GM21390 (cell line): ENCODE measurements around the gene LMTK2.
A peak's percentile ranks its signal among the peaks of the same experiment; 100 is the strongest.
"Not testable (repeated sequence)": the region's sequence is repeated elsewhere in the genome, so short reads cannot be mapped to it uniquely, and the experiment has no call there.

Source experiments
- ATAC-seq: cut with Tn5 transposase; IDR thresholded peaks from one replicate; pipeline ENCODE4 v1.9.1; 2021; ENCODE audit not compliant: unreplicated experiment

The LMTK2 gene

GRCh38 chr7:98102170-98102569 lies 4.5 kb upstream of the LMTK2 start:
- ATAC-seq: no peak

GRCh38 chr7:98105942-98106544 lies 619 bp upstream of the LMTK2 start:
- no peak for ATAC-seq

- peak; percentile 4 for ATAC-seq
These were observed 655 bp downstream of the LMTK2 start for GRCh38 chr7:98107313-98107721.

- no peak for ATAC-seq
These were observed 3.8 kb downstream of the LMTK2 start for GRCh38 chr7:98110249-98111022.

GRCh38 chr7:98112077-98112476 lies 5.4 kb downstream of the LMTK2 start:
- ATAC-seq: no peak

GRCh38 chr7:98115746-98116525 lies 9.3 kb downstream of the LMTK2 start:
- no peak for ATAC-seq

- ATAC-seq: no peak
These were observed 10.2 kb downstream of the LMTK2 start for GRCh38 chr7:98116656-98117461.

- no peak for ATAC-seq
These were observed 12.7 kb downstream of the LMTK2 start for GRCh38 chr7:98119256-98119918.

- ATAC-seq: no peak
These were observed 13.9 kb downstream of the LMTK2 start for GRCh38 chr7:98120559-98120958.

- ATAC-seq: not testable (repeated sequence)
These were observed 14.7 kb downstream of the LMTK2 start for GRCh38 chr7:98121388-98121787.

GRCh38 chr7:98123365-98123696 lies 16.7 kb downstream of the LMTK2 start:
- ATAC-seq: no peak

- ATAC-seq: no peak
These were observed 19.1 kb downstream of the LMTK2 start for GRCh38 chr7:98125759-98126158.

GRCh38 chr7:98126311-98127142 lies 19.9 kb downstream of the LMTK2 start:
- no peak for ATAC-seq

- no peak for ATAC-seq
These were observed 21.7 kb downstream of the LMTK2 start for GRCh38 chr7:98128346-98128745.

GRCh38 chr7:98130959-98131358 lies 24.3 kb downstream of the LMTK2 start:
- ATAC-seq: no peak

GRCh38 chr7:98133181-98133580 lies 26.5 kb downstream of the LMTK2 start:
- ATAC-seq: peak; percentile 82

GRCh38 chr7:98133621-98134303 lies 27.1 kb downstream of the LMTK2 start:
- peak; percentile 22 for ATAC-seq

GRCh38 chr7:98134420-98135228 lies 28.0 kb downstream of the LMTK2 start:
- no peak for ATAC-seq
